NCI-H526 treated with DMSO at 0.1 percent for 48 hours (cell line): ENCODE data around the gene ACVR1.
"Not testable (repeated sequence)": the region's sequence is repeated elsewhere in the genome, so short reads cannot be mapped to it uniquely, and the experiment has no call there.

Source experiments
- DNase-seq: peaks from one replicate; lab custom pipeline; 2025; lab: John Stamatoyannopoulos, UW

The ACVR1 gene

GRCh38 chr2:157827377-157827776, 48.8 kb downstream of the ACVR1 start:
- DNase-seq, result no peak

GRCh38 chr2:157826644-157827043, 49.5 kb downstream of the ACVR1 start:
- DNase-seq, result not testable (repeated sequence)

GRCh38 chr2:157825885-157826284, 50.2 kb downstream of the ACVR1 start:
- DNase-seq, result no peak

GRCh38 chr2:157822993-157823392, 53.1 kb downstream of the ACVR1 start:
- no peak for DNase-seq

- DNase-seq, result no peak
Observed at GRCh38 chr2:157822533-157822932, 53.6 kb downstream of the ACVR1 start.

GRCh38 chr2:157821519-157822131, 54.5 kb downstream of the ACVR1 start:
- DNase-seq, result no peak

- no peak for DNase-seq
Observed at GRCh38 chr2:157820193-157820592, 55.9 kb downstream of the ACVR1 start.

- DNase-seq, result no peak
Observed at GRCh38 chr2:157819761-157820160, 56.4 kb downstream of the ACVR1 start.

- DNase-seq, result no peak
Observed at GRCh38 chr2:157818227-157818626, 57.9 kb downstream of the ACVR1 start.

- no peak for DNase-seq
Observed at GRCh38 chr2:157815421-157815820, 60.7 kb downstream of the ACVR1 start.

GRCh38 chr2:157813467-157813866, 62.7 kb downstream of the ACVR1 start:
- DNase-seq, result no peak

- no peak for DNase-seq
Observed at GRCh38 chr2:157810037-157810436, 66.1 kb downstream of the ACVR1 start.

GRCh38 chr2:157809212-157809611, 66.9 kb downstream of the ACVR1 start:
- no peak for DNase-seq

GRCh38 chr2:157808421-157808820, 67.7 kb downstream of the ACVR1 start:
- DNase-seq, result no peak

GRCh38 chr2:157806426-157807077, 69.6 kb downstream of the ACVR1 start:
- DNase-seq, result peak; percentile 17

GRCh38 chr2:157805519-157805918, 70.6 kb downstream of the ACVR1 start:
- DNase-seq, result no peak

GRCh38 chr2:157804355-157804754, 71.8 kb downstream of the ACVR1 start:
- no peak for DNase-seq

- no peak for DNase-seq
Observed at GRCh38 chr2:157803952-157804351, 72.2 kb downstream of the ACVR1 start.

- no peak for DNase-seq
Observed at GRCh38 chr2:157803476-157803875, 72.7 kb downstream of the ACVR1 start.

- no peak for DNase-seq
Observed at GRCh38 chr2:157800838-157801495, 75.2 kb downstream of the ACVR1 start.

GRCh38 chr2:157793053-157793612, 83.0 kb downstream of the ACVR1 start:
- DNase-seq, result no peak

- DNase-seq, result no peak
Observed at GRCh38 chr2:157792335-157793052, 83.6 kb downstream of the ACVR1 start.
